ENCODE results near the gene TTC4. TPM values are rescaled to one million over a fixed set of nuclear protein-coding genes. Genes with fewer than 3 reads are reported as not detected.
A peak's percentile ranks its signal among the peaks of the same experiment; 100 is the strongest.

TTC4 gene
- total RNA-seq, 1 experiment from 2014 or later: 30.8 TPM

GRCh38 chr1:54701066-54701465 lies 14.6 kb upstream of the TTC4 start:
- Histone ChIP-seq H3K4me2 (ENCODE audit: insufficient read depth, insufficient read length, low read length) (no peak overlapping the region), H3K79me2 (ENCODE audit: insufficient read depth, low read length) (no peaks in the 10 kb centered on the region), H3K4me1 (ENCODE audit: insufficient read depth, low read length) (no peaks in the 10 kb centered on the region), H3T11ph (ENCODE audit: low read length) (no peak overlapping the region), H4K91ac (ENCODE audit: insufficient read length, low read depth, low read length) (no peak overlapping the region), H2AK5ac (ENCODE audit: insufficient read length, low read length) (no peak overlapping the region), H4K5ac (ENCODE audit: insufficient read length, low read depth, low read length) (no peak overlapping the region), H3K23me2 (ENCODE audit: insufficient read length, low read depth, low read length, poor library complexity, severe bottlenecking) (no peaks in the 10 kb centered on the region), H2AFZ (ENCODE audit: low read length) (no peak overlapping the region), H3K14ac (ENCODE audit: insufficient read depth, low read length) (no peak overlapping the region), H3K9ac (ENCODE audit: extremely low read depth, insufficient read length, low read length) (no peak overlapping the region), H3K18ac (ENCODE audit: insufficient read length, low read depth, low read length) (no peak overlapping the region), H3K9me3 (ENCODE audit: control insufficient read depth, low read depth, low read length) (no peaks in the 10 kb centered on the region), H3K23ac (ENCODE audit: insufficient read length, low read depth, low read length) (no peak overlapping the region), H3K4ac (ENCODE audit: low read depth, low read length) (no peak overlapping the region), H2BK20ac (ENCODE audit: low read depth, low read length, poor library complexity, severe bottlenecking) (no peak overlapping the region), H4K20me1 (ENCODE audit: control insufficient read depth, insufficient read depth, insufficient read length) (no peaks in the 10 kb centered on the region), H2BK5ac (ENCODE audit: insufficient read length, low read length) (no peak overlapping the region), H3K56ac (ENCODE audit: insufficient read length, low read depth, low read length) (no peak overlapping the region), H2BK15ac (ENCODE audit: low read depth, low read length) (no peak overlapping the region), H3K27ac (ENCODE audit: insufficient read length, low read depth, low read length) (no peak overlapping the region), H2BK12ac (ENCODE audit: insufficient read length, low read depth, low read length) (no peak overlapping the region), H4K8ac (replicated peaks; ENCODE audit: insufficient read length, low read depth, low read length) (no peak overlapping the region), H3K79me1 (ENCODE audit: insufficient read depth, low read depth, low read length, poor library complexity, severe bottlenecking) (no peaks in the 10 kb centered on the region), H3K27me3 (ENCODE audit: insufficient read depth, low read length) (no peaks in the 10 kb centered on the region; the same call in 1 of the 2 replicates), H2BK120ac (ENCODE audit: low read depth, low read length, poor library complexity, severe bottlenecking) (no peak overlapping the region)
- Mint-ChIP-seq H3K27ac (no peak overlapping the region), H3K27me3 (ENCODE audit: low read depth) (peaks cover 18% of the 10 kb centered on the region), H3K4me1 (peaks cover 0 to 3% of the 10 kb centered on the region in 2 experiments; a peak in 1 of 4 replicates), H3K36me3 (ENCODE audit: insufficient read depth in 1 of 3, low read depth in 3 of 3) (no peaks in the 10 kb centered on the region), H3K9me3 (no peaks in the 10 kb centered on the region), H3K4me3 (no peak overlapping the region)
- TF ChIP-seq, protein P1, sequence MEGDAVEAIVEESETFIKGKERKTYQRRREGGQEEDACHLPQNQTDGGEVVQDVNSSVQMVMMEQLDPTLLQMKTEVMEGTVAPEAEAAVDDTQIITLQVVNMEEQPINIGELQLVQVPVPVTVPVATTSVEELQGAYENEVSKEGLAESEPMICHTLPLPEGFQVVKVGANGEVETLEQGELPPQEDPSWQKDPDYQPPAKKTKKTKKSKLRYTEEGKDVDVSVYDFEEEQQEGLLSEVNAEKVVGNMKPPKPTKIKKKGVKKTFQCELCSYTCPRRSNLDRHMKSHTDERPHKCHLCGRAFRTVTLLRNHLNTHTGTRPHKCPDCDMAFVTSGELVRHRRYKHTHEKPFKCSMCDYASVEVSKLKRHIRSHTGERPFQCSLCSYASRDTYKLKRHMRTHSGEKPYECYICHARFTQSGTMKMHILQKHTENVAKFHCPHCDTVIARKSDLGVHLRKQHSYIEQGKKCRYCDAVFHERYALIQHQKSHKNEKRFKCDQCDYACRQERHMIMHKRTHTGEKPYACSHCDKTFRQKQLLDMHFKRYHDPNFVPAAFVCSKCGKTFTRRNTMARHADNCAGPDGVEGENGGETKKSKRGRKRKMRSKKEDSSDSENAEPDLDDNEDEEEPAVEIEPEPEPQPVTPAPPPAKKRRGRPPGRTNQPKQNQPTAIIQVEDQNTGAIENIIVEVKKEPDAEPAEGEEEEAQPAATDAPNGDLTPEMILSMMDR (conservative IDR thresholded peaks at IDR 0.05): no peak
- peak; percentile 17 for DNase-seq
- WGBS (ENCODE audit: extremely low coverage, insufficient read length, low lambda C conversion rate): no CpG with 5 or more reads among the region's 9 CpGs
